ENCODE measurements around the gene SPOCK2. TPM values are rescaled to one million over a fixed set of nuclear protein-coding genes. Genes with fewer than 3 reads are reported as not detected.

The SPOCK2 gene
- total RNA-seq, 1 experiment from 2014 or later = 1.8 TPM

DNA sequence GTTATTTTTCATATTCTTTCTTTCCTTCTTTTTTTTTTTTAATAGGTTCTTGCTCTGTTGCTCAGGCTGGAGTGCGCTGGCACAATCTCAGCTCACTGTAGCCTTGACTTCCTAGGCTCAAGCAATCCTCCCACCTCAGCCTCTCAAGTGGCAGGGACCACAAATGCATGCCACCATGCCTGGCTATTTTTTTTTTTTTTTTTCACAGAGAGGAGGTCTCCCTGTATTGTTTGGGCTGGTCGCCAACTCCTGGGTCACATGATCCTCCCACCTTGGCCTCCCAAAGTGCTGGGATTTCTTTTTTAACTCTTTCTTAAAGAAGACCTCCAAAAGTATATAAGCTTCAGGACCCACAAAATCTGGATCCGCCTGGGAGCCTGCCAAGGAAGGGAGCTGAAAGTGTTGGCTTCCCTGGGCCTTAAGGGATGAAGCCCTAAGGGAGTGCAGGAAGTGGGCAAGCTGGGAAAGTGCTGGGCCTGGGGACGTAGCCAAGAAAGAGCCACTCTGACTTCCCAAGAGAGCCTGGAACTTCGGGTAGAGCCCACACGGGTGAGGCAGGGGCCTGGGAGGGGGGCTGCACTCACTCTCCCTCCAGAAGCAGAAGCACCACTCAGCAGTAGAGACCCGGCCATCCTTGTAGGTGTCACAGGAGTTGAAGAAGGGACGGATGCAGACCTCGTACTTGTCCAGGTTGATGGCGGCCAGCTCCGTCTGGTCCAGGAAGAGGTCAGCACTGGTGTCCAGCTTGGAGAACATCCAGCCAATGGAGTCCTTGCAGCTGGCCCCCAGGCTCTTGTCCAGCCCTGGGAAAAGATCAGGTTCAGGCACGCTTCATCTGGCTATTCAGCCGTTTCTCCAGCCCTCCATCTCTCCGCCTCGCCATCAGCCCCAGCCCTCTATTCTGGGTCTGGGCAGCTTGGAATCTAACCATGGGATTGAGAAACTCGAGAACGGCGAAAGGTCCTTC is 21.8 kb downstream of the SPOCK2 start:
- Histone ChIP-seq H3K79me2 (ENCODE audit: insufficient read depth, low read length) (no peaks in the 10 kb centered on the region), H2BK12ac (ENCODE audit: insufficient read length, low read depth, low read length) (no peak overlapping the region), H3K4me1 (ENCODE audit: insufficient read depth, low read length) (no peaks in the 10 kb centered on the region), H3K23ac (ENCODE audit: insufficient read length, low read depth, low read length) (no peak overlapping the region), H3K27ac (ENCODE audit: insufficient read length, low read depth, low read length) (no peak overlapping the region), H2AFZ (ENCODE audit: low read length) (no peak overlapping the region), H4K91ac (ENCODE audit: insufficient read length, low read depth, low read length) (no peak overlapping the region), H3T11ph (ENCODE audit: low read length) (no peak overlapping the region), H2BK15ac (ENCODE audit: low read depth, low read length) (no peak overlapping the region), H3K27me3 (ENCODE audit: insufficient read depth, low read length) (no peaks in the 10 kb centered on the region), H3K9ac (ENCODE audit: extremely low read depth, insufficient read length, low read length) (no peak overlapping the region), H2AK5ac (ENCODE audit: insufficient read length, low read length) (no peak overlapping the region), H3K4me2 (ENCODE audit: insufficient read depth, insufficient read length, low read length) (no peak overlapping the region), H2BK5ac (ENCODE audit: insufficient read length, low read length) (no peak overlapping the region), H3K9me3 (ENCODE audit: control insufficient read depth, low read depth, low read length) (no peaks in the 10 kb centered on the region), H4K5ac (ENCODE audit: insufficient read length, low read depth, low read length) (no peak overlapping the region), H3K14ac (ENCODE audit: insufficient read depth, low read length) (no peak overlapping the region), H2BK120ac (ENCODE audit: low read depth, low read length, poor library complexity, severe bottlenecking) (no peak overlapping the region), H4K20me1 (ENCODE audit: control insufficient read depth, insufficient read depth, insufficient read length) (no peaks in the 10 kb centered on the region), H3K18ac (ENCODE audit: insufficient read length, low read depth, low read length) (no peak overlapping the region), H3K56ac (ENCODE audit: insufficient read length, low read depth, low read length) (no peak overlapping the region), H2BK20ac (ENCODE audit: low read depth, low read length, poor library complexity, severe bottlenecking) (no peak overlapping the region), H3K79me1 (ENCODE audit: insufficient read depth, low read depth, low read length, poor library complexity, severe bottlenecking) (no peaks in the 10 kb centered on the region), H3K4ac (ENCODE audit: low read depth, low read length) (no peak overlapping the region), H4K8ac (replicated peaks; ENCODE audit: insufficient read length, low read depth, low read length) (no peak overlapping the region), H3K23me2 (ENCODE audit: insufficient read length, low read depth, low read length, poor library complexity, severe bottlenecking) (no peaks in the 10 kb centered on the region)
- WGBS (ENCODE audit: extremely low coverage, insufficient read length, low lambda C conversion rate) = no CpG with 5 or more reads among the region's 18 CpGs
- peaks cover 6 to 13% of the 10 kb centered on the region in 2 experiments; a peak in 2 of 4 replicates for H3K4me1 Mint-ChIP-seq
- H3K27me3 Mint-ChIP-seq (ENCODE audit: low read depth) = no peaks in the 10 kb centered on the region
- H3K4me3 Mint-ChIP-seq = no peak overlapping the region
- H3K27ac Mint-ChIP-seq = peak overlapping the region in 1 of 3 experiments; percentile 57; a peak in 1 of 7 replicates
- no peak for DNase-seq
- H3K36me3 Mint-ChIP-seq (ENCODE audit: insufficient read depth in 1 of 3, low read depth in 3 of 3) = no peaks in the 10 kb centered on the region
- TF ChIP-seq, protein P1, sequence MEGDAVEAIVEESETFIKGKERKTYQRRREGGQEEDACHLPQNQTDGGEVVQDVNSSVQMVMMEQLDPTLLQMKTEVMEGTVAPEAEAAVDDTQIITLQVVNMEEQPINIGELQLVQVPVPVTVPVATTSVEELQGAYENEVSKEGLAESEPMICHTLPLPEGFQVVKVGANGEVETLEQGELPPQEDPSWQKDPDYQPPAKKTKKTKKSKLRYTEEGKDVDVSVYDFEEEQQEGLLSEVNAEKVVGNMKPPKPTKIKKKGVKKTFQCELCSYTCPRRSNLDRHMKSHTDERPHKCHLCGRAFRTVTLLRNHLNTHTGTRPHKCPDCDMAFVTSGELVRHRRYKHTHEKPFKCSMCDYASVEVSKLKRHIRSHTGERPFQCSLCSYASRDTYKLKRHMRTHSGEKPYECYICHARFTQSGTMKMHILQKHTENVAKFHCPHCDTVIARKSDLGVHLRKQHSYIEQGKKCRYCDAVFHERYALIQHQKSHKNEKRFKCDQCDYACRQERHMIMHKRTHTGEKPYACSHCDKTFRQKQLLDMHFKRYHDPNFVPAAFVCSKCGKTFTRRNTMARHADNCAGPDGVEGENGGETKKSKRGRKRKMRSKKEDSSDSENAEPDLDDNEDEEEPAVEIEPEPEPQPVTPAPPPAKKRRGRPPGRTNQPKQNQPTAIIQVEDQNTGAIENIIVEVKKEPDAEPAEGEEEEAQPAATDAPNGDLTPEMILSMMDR (conservative IDR thresholded peaks at IDR 0.05) = no peak
- no peaks in the 10 kb centered on the region for H3K9me3 Mint-ChIP-seq
